HEK293T (cell line): ENCODE measurements around the gene CADM1.

Experiments used
- CTCF ChIA-PET: fragments of 350-600 bp; formaldehyde crosslinking; extraction: SDS; loops from one replicate; lab custom pipeline; 2021; ENCODE audit warnings: antibody characterized with exemption, inconsistent platforms; lab: Yijun Ruan, JAX
- POLR2A ChIA-PET: fragments of 350-600 bp; formaldehyde crosslinking; extraction: SDS; loops from one replicate; lab custom pipeline; 2020; ENCODE audit warnings: antibody characterized with exemption, inconsistent platforms; lab: Yijun Ruan, JAX
- DNase-seq: peaks from one replicate; pipeline ENCODE4 v3.0.0; 2012; ENCODE audit warnings: mixed read lengths; ENCODE audit errors: extremely low spot score
- ARNT ChIP-seq: fragments of 450-650 bp; IDR thresholded peaks from 2 replicates; pipeline ENCODE4 v1.6.1; 2017; ENCODE audit warnings: mild to moderate bottlenecking
- BHLHE40 ChIP-seq: fragments of 450-650 bp; IDR thresholded peaks from 2 replicates; pipeline ENCODE4 v1.6.1; 2016; ENCODE audit warnings: mild to moderate bottlenecking, moderate library complexity, borderline replicate concordance
- CTBP1 ChIP-seq: fragments of 450-650 bp; IDR thresholded peaks from 2 replicates; pipeline ENCODE4 v1.6.1; 2016; ENCODE audit warnings: borderline replicate concordance
- ELF4 ChIP-seq: fragments of 450-650 bp; IDR thresholded peaks from 2 replicates; pipeline ENCODE4 v1.6.1; 2017; ENCODE audit warnings: antibody characterized with exemption
- FOXA1 ChIP-seq: fragments of 450-650 bp; IDR thresholded peaks from 2 replicates; pipeline ENCODE4 v1.6.1; 2016; ENCODE audit warnings: mild to moderate bottlenecking
- FOXK2 ChIP-seq: fragments of 450-650 bp; IDR thresholded peaks from 2 replicates; pipeline ENCODE4 v1.6.1; 2016; ENCODE audit warnings: mild to moderate bottlenecking
- FOXM1 ChIP-seq: fragments of 450-650 bp; IDR thresholded peaks from 2 replicates; pipeline ENCODE4 v1.6.1; 2017; ENCODE audit warnings: mild to moderate bottlenecking, borderline replicate concordance
- HDGF ChIP-seq: fragments of 450-650 bp; IDR thresholded peaks from 2 replicates; pipeline ENCODE4 v1.6.1; 2017; ENCODE audit warnings: antibody characterized with exemption, borderline replicate concordance
- L3MBTL2 ChIP-seq: fragments of 450-650 bp; conservative IDR thresholded peaks from 2 replicates; pipeline ENCODE4 v1.6.1; 2016; ENCODE audit warnings: mild to moderate bottlenecking
- LEF1 ChIP-seq: fragments of 450-650 bp; IDR thresholded peaks from 2 replicates; pipeline ENCODE4 v1.6.1; 2017; ENCODE audit warnings: mild to moderate bottlenecking, borderline replicate concordance
- NFRKB ChIP-seq: fragments of 450-650 bp; IDR thresholded peaks from 2 replicates; pipeline ENCODE4 v1.6.1; 2016; ENCODE audit warnings: mild to moderate bottlenecking, moderate library complexity
- SP1 ChIP-seq: fragments of 450-650 bp; IDR thresholded peaks from 2 replicates; pipeline ENCODE4 v1.6.1; 2017
- SUZ12 ChIP-seq: fragments of 450-650 bp; IDR thresholded peaks from 2 replicates; pipeline ENCODE4 v1.6.1; 2016; ENCODE audit warnings: mild to moderate bottlenecking
- TARDBP ChIP-seq: fragments of 450-650 bp; IDR thresholded peaks from 2 replicates; pipeline ENCODE4 v1.6.1; 2016
- ZNF384 ChIP-seq: fragments of 450-650 bp; IDR thresholded peaks from 2 replicates; pipeline ENCODE4 v1.6.1; 2016
- TF ChIP-seq, protein P1 (sequence below): fragments of 450-650 bp; IDR thresholded peaks from 2 replicates; pipeline ENCODE4 v1.6.1; 2016

The CADM1 gene

DNA sequence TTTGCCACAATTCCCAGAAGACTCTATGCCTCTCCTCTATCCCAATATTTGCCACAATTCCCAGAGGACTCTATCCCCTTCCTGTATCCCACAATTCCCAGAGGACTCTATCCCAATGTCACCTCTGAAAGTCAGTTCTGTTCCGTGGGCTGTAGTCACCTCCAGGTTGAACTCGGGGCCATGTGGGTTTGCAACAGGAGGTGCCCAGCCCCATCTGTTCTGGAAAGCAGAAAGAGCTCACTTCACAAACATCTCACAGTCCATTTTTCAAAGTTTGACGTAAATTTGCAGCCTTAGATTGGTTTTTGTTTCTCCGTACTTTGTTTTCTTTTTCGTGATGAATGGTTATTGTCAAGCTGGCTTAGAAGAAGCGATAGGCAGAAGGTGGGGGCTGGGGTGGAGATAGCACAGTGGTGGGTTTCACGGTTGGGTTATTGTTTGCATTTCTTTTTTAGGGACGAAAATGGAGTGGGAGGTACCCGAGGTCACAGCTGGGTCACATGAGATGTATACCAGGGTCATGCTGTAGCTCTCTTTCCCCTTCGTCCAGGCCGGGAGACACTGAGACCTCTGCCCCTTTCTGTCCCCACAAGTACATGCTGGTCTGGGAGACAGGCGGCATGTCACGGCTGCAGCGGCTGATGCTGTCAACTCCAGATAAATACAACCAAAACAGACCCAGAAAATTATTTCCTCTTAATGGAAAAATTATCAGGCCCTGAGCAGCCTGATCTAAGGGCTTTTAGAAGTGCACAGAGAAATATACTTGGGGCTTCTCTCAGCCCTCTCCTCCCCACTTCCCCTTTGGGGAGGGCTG lies 374.5 kb downstream of the CADM1 start:
- POLR2A ChIA-PET = no interaction called here
- DNase-seq = no peak
- CTCF ChIA-PET = interaction anchor here (0.7 kb wide), 1 partner anchor 137 kb away, joined by 3 read pairs; no protein-coding TSS in a partner anchor
- no peak for TF ChIP-seq ARNT
- TF ChIP-seq, protein P1, sequence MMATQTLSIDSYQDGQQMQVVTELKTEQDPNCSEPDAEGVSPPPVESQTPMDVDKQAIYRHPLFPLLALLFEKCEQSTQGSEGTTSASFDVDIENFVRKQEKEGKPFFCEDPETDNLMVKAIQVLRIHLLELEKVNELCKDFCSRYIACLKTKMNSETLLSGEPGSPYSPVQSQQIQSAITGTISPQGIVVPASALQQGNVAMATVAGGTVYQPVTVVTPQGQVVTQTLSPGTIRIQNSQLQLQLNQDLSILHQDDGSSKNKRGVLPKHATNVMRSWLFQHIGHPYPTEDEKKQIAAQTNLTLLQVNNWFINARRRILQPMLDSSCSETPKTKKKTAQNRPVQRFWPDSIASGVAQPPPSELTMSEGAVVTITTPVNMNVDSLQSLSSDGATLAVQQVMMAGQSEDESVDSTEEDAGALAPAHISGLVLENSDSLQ = no peak
- no peak for TF ChIP-seq ZNF384
- TF ChIP-seq BHLHE40 = no peak
- no peak for TF ChIP-seq L3MBTL2
- TF ChIP-seq CTBP1 = no peak
- TF ChIP-seq FOXA1 = no peak
- no peak for TF ChIP-seq SUZ12
- TF ChIP-seq ELF4 = no peak
- no peak for TF ChIP-seq LEF1
- TF ChIP-seq FOXK2 = no peak
- no peak for TF ChIP-seq TARDBP
- TF ChIP-seq SP1 = no peak
- no peak for TF ChIP-seq HDGF
- no peak for TF ChIP-seq FOXM1
- no peak for TF ChIP-seq NFRKB

DNA sequence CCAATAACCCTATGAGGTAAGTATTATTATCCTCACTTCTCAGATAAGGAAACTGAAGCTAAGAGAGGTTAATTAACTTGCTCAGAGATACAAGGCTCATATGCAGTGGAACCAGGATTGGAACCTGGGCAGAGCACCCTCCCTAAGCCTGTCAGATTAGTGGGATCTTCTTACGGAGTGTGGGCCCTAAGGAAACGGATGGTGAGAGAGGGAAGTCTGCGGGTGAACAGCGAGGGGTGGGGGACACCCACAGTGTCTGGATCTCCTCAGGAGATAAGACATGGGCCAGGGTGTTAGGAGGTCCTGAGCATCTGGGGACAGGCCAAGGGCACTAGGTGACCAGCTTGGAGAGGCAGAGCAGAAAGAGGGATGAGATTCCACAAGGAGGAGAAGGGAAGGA lies 376.0 kb downstream of the CADM1 start:
- CTCF ChIA-PET = no interaction called here
- DNase-seq = no peak

DNA sequence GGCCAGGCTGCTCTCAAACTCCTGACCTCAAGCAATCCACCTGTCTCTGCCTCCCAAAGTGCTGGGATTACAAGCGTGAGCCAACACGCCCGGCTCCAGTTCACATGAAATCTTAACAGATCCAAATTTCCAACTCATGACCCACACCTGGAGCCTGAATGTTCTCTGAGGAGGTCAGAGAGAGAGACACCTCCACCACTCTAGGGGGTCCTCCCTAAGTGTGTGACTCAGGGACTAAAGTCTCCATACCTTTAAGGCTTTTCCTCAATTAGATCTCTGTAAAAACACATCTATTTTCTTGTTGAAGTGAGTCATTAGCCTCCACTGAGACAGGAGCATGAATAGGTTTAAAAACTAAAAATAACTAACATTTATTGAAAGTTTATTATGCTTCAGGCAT lies 376.4 kb downstream of the CADM1 start:
- POLR2A ChIA-PET = no interaction called here
- TF ChIP-seq BHLHE40 (no peak), FOXM1 (no peak), L3MBTL2 (no peak), FOXA1 (no peak), ZNF384 (no peak), SP1 (no peak), NFRKB (no peak), HDGF (no peak), ARNT (no peak), TARDBP (no peak), LEF1 (no peak), FOXK2 (no peak), CTBP1 (no peak), ELF4 (no peak), SUZ12 (no peak)
- TF ChIP-seq, protein P1 = no peak
- CTCF ChIA-PET = no interaction called here
- no peak for DNase-seq

More for the DNA sequence above, 376.0 kb downstream of the CADM1 start:
- POLR2A ChIA-PET = no interaction called here
- TF ChIP-seq CTBP1 (no peak), BHLHE40 (no peak), TARDBP (no peak), L3MBTL2 (no peak), LEF1 (no peak), FOXM1 (no peak), ELF4 (no peak), FOXK2 (no peak), SUZ12 (no peak), NFRKB (no peak), ZNF384 (no peak)
- TF ChIP-seq, protein P1 = no peak

DNA sequence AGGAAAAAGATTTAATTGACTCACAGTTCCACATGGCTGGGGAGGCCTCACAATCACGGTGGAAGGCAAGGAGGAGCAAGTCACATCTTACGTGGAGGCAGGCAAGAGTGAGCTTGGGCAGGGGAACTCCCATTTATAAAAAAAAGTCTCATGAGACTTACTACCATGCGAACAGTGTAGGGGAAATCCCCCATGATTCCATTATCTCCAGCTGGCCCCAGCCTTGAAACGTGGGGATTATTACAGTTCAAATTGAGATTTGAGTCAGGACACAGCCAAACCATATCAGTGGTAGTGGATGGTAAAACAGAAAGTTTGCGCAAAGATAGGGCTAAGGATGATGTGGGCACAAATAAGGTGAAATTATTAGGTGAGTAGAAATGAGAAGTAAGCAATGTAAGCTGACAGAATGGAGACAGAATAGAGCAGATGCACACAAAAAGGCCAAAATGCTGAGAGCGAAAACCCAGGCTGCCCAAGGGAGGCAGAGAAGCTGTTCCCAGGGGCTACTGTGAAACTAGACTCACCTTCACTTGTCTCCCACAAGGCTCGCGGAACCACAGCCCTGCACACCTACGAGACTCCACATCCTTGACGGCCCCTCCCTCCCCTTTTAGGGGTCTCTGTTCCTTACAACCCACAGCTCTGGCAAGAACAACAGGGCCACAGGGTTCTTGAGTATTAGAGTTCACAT lies 377.6 kb downstream of the CADM1 start:
- POLR2A ChIA-PET = no interaction called here
- no peak for DNase-seq
- CTCF ChIA-PET = no interaction called here
- TF ChIP-seq, protein P1 = no peak

DNA sequence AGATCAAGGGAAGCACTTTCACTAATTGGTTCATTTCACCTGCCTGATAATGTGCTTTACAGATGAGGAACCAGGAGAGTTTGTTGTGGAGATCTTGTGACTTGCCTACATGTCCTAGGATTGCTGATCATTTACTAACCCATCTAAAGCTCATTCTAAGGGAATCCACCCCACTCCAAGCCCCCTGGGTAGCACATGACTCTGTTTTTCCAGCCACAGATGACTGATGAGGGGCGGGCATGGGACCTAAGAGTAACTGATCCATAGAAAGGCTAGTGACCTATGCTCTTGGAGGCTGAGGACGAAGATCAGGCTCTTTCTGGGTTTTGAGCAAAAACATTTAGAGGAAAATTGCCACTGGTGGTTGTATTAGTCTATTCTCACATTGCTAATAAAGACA lies 378.1 kb downstream of the CADM1 start:
- TF ChIP-seq ELF4 (no peak), ZNF384 (no peak), ARNT (no peak), FOXM1 (no peak), TARDBP (no peak), L3MBTL2 (no peak), SP1 (no peak), SUZ12 (no peak), NFRKB (no peak), FOXA1 (no peak), BHLHE40 (no peak), FOXK2 (no peak), CTBP1 (no peak), HDGF (no peak), LEF1 (no peak)
- TF ChIP-seq, protein P1 = no peak
- no peak for DNase-seq
- CTCF ChIA-PET = no interaction called here
- POLR2A ChIA-PET = no interaction called here
